ENCODE data around the gene FLT3LG. TPM values are rescaled to one million over a fixed set of nuclear protein-coding genes. Genes with fewer than 3 reads are reported as not detected.

Gene FLT3LG
- total and polyA plus RNA-seq, 9 of the 15 experiments (the other 6 are each of a cell fraction or from before 2014, with no cell fraction given), result 0.31 to 6.4 (median 1.1) TPM

DNA sequence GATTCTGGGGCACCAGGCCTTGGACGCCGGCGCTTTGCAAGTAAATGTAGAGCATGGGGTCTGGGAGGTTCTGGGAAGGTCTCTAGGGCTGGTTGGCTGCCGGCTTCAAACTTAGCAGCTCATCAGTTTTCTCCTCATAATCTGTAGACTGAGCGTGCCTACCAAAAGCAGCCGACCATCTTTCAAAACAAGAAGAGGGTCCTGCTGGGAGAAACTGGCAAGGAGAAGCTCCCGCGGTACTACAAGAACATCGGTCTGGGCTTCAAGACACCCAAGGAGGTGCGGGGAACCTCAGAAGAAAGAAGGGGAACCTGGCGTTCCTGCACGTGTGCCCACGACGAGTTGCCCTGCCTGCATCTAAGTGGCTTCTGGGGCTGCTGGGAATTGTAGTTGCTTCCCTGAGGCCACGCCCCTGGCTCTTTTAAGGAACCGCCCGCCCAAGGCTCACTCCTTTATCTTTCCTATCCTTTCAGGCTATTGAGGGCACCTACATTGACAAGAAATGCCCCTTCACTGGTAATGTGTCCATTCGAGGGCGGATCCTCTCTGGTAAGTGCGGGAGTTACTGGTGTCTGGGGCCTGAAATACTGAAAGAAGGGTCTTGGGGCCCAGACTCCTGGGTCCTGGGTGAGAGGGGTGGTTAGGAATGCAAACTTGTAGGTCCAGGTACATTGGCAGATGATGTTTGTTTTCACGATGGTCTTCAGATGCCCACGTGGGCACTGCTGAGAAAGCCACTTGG, 23.2 kb downstream of the FLT3LG start (continued):
- TF ChIP-seq, protein P1, sequence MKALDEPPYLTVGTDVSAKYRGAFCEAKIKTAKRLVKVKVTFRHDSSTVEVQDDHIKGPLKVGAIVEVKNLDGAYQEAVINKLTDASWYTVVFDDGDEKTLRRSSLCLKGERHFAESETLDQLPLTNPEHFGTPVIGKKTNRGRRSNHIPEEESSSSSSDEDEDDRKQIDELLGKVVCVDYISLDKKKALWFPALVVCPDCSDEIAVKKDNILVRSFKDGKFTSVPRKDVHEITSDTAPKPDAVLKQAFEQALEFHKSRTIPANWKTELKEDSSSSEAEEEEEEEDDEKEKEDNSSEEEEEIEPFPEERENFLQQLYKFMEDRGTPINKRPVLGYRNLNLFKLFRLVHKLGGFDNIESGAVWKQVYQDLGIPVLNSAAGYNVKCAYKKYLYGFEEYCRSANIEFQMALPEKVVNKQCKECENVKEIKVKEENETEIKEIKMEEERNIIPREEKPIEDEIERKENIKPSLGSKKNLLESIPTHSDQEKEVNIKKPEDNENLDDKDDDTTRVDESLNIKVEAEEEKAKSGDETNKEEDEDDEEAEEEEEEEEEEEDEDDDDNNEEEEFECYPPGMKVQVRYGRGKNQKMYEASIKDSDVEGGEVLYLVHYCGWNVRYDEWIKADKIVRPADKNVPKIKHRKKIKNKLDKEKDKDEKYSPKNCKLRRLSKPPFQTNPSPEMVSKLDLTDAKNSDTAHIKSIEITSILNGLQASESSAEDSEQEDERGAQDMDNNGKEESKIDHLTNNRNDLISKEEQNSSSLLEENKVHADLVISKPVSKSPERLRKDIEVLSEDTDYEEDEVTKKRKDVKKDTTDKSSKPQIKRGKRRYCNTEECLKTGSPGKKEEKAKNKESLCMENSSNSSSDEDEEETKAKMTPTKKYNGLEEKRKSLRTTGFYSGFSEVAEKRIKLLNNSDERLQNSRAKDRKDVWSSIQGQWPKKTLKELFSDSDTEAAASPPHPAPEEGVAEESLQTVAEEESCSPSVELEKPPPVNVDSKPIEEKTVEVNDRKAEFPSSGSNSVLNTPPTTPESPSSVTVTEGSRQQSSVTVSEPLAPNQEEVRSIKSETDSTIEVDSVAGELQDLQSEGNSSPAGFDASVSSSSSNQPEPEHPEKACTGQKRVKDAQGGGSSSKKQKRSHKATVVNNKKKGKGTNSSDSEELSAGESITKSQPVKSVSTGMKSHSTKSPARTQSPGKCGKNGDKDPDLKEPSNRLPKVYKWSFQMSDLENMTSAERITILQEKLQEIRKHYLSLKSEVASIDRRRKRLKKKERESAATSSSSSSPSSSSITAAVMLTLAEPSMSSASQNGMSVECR (CRISPR knock-in tag; IDR thresholded peaks at IDR 0.05), result peak; percentile 62; the same call in 1 of the 2 replicates
- no peak for TF ChIP-seq NELFE (IDR thresholded peaks at IDR 0.05; ENCODE audit: insufficient read depth, insufficient read length)
- TF ChIP-seq CREM (IDR thresholded peaks at IDR 0.05; ENCODE audit: low read depth), result peak; percentile 74
- TF ChIP-seq, protein P2, sequence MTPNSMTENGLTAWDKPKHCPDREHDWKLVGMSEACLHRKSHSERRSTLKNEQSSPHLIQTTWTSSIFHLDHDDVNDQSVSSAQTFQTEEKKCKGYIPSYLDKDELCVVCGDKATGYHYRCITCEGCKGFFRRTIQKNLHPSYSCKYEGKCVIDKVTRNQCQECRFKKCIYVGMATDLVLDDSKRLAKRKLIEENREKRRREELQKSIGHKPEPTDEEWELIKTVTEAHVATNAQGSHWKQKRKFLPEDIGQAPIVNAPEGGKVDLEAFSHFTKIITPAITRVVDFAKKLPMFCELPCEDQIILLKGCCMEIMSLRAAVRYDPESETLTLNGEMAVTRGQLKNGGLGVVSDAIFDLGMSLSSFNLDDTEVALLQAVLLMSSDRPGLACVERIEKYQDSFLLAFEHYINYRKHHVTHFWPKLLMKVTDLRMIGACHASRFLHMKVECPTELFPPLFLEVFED (CRISPR knock-in tag; conservative IDR thresholded peaks at IDR 0.05), result no peak
- no peak for TF ChIP-seq ZSCAN32 (CRISPR knock-in tag; IDR thresholded peaks at IDR 0.05)
